NCI-H2107 treated with DMSO at 0.1 percent for 48 hours (cell line): ENCODE data around the gene ZNF24.

Experiments
- DNase-seq: peaks from one replicate; lab custom pipeline; 2025; ENCODE audit not compliant: unreplicated experiment; lab: John Stamatoyannopoulos, UW

The ZNF24 gene

GRCh38 chr18:35343936-35344735, at the start of gene ZNF24:
Gene ZNF24 (minus strand): TSS chr18:35344420. CDS start chr18:35340650, 3,770 bp downstream.
- DNase-seq = peak; percentile 90

- DNase-seq = no peak
These were observed 49.5 kb upstream of the ZNF24 start for GRCh38 chr18:35393716-35394115.

- DNase-seq = no peak
These were observed 48.2 kb upstream of the ZNF24 start for GRCh38 chr18:35392375-35392774.

- no peak for DNase-seq
These were observed 46.9 kb upstream of the ZNF24 start for GRCh38 chr18:35390951-35391700.

- no peak for DNase-seq
These were observed 44.9 kb upstream of the ZNF24 start for GRCh38 chr18:35389095-35389618.

GRCh38 chr18:35387152-35387571, 42.9 kb upstream of the ZNF24 start:
- DNase-seq = peak; percentile 56

GRCh38 chr18:35386600-35387100, 42.4 kb upstream of the ZNF24 start:
- peak; percentile 86 for DNase-seq

- DNase-seq = no peak
These were observed 38.9 kb upstream of the ZNF24 start for GRCh38 chr18:35383136-35383535.

- no peak for DNase-seq
These were observed 35.2 kb upstream of the ZNF24 start for GRCh38 chr18:35379421-35379820.

GRCh38 chr18:35378574-35378896, 34.3 kb upstream of the ZNF24 start:
- no peak for DNase-seq

- DNase-seq = no peak
These were observed 33.8 kb upstream of the ZNF24 start for GRCh38 chr18:35377875-35378573.

GRCh38 chr18:35376742-35377695, 32.8 kb upstream of the ZNF24 start, which contains the start of gene ZNF396:
Gene ZNF396 (minus strand): TSS chr18:35377337. CDS start chr18:35374292, 3,045 bp downstream.
- DNase-seq = peak; percentile 40

- DNase-seq = no peak
These were observed 32.1 kb upstream of the ZNF24 start for GRCh38 chr18:35376393-35376741.

- no peak for DNase-seq
These were observed 30.5 kb upstream of the ZNF24 start for GRCh38 chr18:35374708-35375107.

GRCh38 chr18:35371412-35372195, 27.4 kb upstream of the ZNF24 start:
- DNase-seq = no peak

- DNase-seq = no peak
These were observed 24.9 kb upstream of the ZNF24 start for GRCh38 chr18:35369126-35369525.

GRCh38 chr18:35368595-35368994, 24.4 kb upstream of the ZNF24 start:
- DNase-seq = no peak

GRCh38 chr18:35362531-35362930, 18.3 kb upstream of the ZNF24 start:
- no peak for DNase-seq

GRCh38 chr18:35361570-35362321, 17.5 kb upstream of the ZNF24 start:
- no peak for DNase-seq
